GM21528 (cell line): Measurements from ENCODE around the gene WWC2.
"Not testable (repeated sequence)": the region's sequence is repeated elsewhere in the genome, so short reads cannot be mapped to it uniquely, and the experiment has no call there.

ENCODE experiments used
- ATAC-seq: cut with Tn5 transposase; IDR thresholded peaks from one replicate; pipeline ENCODE4 v1.9.1; 2021; ENCODE audit warnings: mild to moderate bottlenecking, moderate library complexity; ENCODE audit not compliant: unreplicated experiment, low FRiP score

Gene WWC2

DNA sequence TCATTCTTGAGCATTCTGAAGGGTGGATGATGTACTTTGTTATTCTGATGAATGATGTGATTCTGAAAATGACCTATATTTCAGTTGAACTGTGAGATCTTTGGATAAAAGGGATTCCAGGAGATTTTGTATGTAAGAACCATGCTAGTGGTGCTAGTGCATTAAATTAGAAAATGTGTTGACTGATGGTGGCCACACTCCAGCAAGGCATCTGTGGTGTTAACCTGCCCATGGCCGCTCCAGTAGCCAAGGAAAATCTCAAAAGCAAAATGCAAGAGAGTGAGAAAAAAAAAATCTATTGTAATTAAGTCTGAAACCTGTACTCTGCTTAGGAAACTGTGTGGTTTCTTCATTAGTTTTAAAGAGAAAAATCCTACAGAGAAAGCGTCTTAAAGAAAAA lies 93.5 kb downstream of the WWC2 start:
- ATAC-seq: no peak

- ATAC-seq: not testable (repeated sequence)
Observed at GRCh38 chr4:183193730-183194338, 94.8 kb downstream of the WWC2 start.

DNA sequence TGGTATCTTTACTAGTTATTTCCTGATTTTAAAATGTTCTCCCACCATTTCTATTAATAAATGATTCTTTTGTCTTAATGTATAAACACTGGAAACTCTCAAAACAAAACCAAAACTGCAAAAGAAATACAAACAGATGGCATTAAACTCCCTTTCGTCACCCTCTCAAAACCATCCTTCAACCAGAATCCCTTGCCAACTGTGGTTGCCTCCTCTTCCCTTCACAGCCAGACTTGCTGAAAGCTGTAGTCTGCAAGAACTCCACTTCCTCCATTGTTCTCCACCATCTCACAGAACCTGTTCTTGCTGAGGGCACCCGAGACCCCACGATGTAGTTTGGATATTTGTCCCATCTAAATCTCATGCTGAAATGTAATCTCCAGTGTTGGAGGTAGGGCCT lies 96.5 kb downstream of the WWC2 start:
- ATAC-seq: no peak

GRCh38 chr4:183197140-183197539 lies 98.1 kb downstream of the WWC2 start:
- ATAC-seq: no peak

DNA sequence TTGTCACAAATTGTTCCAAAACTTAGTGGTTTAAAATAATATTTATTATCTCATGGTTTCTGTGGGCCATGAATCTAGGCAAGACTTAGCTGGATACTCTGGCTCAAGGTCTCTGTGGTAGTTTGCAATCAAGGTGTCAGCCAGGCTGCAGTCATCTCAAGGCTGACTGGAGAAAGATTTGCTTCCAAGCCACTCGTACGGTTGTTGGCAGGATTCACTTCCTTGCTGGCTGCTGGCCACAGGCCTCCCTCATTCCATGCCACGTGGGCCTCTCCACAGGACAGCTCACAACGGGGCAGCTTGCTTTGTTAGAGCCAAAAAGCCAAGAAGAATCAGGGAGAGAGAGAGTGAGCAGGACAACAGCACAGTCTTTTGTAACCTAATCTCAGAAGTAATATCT lies 101.4 kb downstream of the WWC2 start:
- no peak for ATAC-seq

DNA sequence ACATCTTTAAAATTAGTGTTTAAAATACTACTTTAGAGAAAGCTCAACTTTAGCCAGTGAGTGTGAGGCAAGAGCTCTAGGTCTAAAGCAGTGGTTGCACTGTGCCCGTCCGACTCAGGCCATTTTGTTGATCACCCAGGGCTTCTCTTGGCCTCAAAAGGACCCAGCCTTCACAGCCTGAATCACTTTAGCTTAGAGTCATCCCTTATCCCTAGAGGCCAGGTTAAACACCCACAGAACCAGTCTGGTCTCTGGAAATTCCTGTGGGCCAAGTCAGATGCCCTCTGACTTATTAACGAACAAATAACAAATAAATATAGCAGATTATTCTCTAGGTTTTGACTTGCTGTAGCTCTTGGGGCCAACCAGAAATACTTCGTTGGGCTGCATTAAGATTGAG lies 102.3 kb downstream of the WWC2 start:
- no peak for ATAC-seq

DNA sequence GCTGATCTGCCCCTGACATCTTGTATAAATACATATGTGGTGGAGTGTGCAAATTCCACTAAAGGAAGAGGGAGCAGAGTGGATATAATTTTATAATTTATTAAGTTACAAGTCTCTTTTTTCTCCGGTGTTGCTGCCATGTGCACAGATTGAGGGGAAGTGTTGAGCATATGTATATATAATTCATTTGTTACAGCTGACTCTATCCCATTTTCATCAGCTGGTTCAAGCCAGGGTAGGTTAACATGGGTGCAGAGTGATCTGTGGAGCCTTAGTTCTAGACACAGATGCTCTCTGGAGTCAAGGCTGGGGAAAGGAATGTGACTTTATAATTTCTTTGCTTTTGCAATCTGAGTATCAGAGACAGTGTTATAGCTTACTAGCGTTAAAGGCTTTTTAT lies 103.5 kb downstream of the WWC2 start:
- no peak for ATAC-seq

GRCh38 chr4:183204793-183205192 lies 105.7 kb downstream of the WWC2 start:
- no peak for ATAC-seq

DNA sequence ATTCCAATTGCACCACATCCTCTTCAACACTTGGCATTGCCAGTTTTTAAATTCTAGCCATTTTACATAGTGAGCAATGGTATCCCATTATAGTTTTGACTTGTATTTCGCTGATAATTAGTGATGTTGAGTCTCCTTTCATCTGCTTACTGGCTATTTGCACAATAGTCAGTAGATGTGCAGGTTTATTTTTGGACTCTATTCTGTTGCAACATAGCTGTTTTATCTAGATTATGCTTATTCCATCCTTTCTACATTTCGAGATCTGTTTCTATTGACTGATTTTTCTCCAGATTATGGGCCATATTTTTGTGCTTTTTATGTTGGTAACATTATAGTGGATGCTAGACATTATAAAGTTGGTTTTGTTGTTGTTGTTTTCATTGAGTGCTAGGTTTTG lies 106.1 kb downstream of the WWC2 start:
- no peak for ATAC-seq

GRCh38 chr4:183205709-183206108 lies 106.7 kb downstream of the WWC2 start:
- ATAC-seq: no peak

DNA sequence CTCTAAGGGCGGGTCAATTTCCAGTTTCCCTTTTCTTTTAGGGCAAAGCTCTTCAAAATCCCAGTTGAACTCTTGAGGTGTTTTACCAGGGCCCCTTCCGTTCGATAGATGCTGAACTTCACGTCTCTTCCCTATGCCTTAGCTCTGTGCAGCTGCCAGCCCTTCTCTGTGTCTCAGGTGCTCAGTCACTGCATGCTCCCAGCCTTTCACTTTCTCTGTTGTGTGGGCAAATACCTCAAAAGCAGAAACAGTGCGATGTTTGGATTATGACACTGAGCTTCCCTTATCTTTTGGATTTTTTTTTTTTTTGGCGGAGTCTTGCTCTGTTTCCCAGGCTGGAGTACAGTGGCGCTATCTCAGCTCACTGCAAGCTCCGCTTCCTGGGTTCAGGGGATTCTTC lies 112.5 kb downstream of the WWC2 start:
- no peak for ATAC-seq

- no peak for ATAC-seq
Observed at GRCh38 chr4:183213996-183214395, 114.9 kb downstream of the WWC2 start.

DNA sequence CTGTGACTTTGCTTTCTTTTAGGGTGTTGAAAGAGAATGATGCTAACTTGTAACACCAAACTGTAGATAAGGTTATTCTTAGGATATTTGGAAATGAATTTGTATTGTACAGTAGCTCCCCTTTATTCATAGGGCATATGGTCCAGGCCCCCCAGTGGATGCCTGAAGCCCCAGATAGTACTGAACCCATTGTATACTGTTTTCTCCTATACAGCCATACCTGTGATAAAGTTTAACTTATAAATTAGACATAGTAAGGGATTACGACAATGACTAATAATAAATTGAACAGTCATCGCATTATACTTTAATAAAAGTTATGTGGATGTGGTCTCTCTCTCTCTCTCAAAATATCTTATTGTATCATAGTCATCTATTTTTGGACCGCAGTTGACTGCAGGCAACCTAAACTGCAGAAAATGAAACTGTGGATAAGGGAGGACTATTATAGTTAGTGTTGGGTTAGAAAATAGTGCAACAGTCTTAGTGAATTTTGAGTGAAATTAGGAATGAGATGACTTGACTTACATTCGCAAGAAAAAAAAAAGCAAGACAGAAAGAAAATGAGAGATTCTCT lies 115.9 kb downstream of the WWC2 start:
- no peak for ATAC-seq

- ATAC-seq: no peak
Observed at GRCh38 chr4:183220236-183220635, 121.2 kb downstream of the WWC2 start.

GRCh38 chr4:183223053-183223452 lies 124.0 kb downstream of the WWC2 start:
- ATAC-seq: no peak

GRCh38 chr4:183229397-183229796 lies 130.3 kb downstream of the WWC2 start:
- ATAC-seq: no peak

GRCh38 chr4:183240581-183241321 lies 141.7 kb downstream of the WWC2 start:
- no peak for ATAC-seq

GRCh38 chr4:183241322-183241640 lies 142.2 kb downstream of the WWC2 start:
- ATAC-seq: no peak

- no peak for ATAC-seq
Observed at GRCh38 chr4:183241721-183242151, 142.7 kb downstream of the WWC2 start.

GRCh38 chr4:183242291-183242690 lies 143.2 kb downstream of the WWC2 start:
- ATAC-seq: no peak

- no peak for ATAC-seq
Observed at GRCh38 chr4:183244019-183244418, 145.0 kb downstream of the WWC2 start.

DNA sequence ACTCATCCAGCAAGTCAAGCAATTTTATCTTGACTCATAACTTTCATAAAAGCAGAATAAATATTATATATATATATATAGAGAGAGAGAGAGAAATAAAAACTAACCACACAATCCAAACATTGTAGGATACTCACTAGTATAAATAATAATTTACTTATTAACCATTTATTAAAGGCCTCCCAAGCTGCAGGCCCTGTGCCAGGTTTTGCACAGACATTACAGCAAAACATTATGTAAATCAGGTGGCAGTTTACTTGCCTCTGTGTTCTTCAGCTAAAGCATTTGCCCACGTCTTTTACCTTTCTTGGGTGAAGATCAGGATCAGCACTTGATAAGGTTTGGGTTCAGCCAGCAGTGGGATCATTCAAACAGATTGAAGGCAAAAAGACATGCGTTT lies 145.4 kb downstream of the WWC2 start:
- no peak for ATAC-seq
